ENCODE measurements around the gene PLPP3.
A peak's percentile ranks its signal among the peaks of the same experiment; 100 is the strongest.

PLPP3 gene

DNA sequence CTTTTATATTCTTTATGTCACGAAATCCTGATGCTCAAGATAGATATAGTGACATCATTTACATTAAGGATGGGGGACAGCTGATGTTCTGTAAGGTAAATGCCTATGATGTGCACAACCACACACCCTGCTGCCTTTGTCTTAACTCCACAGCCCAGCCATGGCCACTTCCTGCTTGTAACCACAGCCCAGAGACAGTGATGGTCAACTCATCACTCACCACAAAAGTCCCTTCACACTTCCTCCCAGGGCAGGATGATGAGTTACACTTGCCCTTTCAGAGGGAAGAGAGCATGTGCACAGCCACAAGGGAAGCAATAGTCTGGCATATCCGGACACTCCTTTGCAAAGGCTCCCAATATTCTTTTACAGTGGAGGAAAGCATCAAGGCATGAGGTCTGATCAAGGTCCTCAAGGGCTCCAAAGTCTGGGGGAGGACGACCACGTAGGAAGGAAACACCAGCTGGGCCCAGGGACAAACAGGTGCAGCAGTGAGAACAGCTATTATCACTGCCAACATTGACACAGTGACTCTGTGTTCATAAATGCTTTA lies 53.8 kb downstream of the PLPP3 start:
- DNase-seq (ENCODE audit: low read depth) = peak; percentile 30
- TF ChIP-seq, protein P1, sequence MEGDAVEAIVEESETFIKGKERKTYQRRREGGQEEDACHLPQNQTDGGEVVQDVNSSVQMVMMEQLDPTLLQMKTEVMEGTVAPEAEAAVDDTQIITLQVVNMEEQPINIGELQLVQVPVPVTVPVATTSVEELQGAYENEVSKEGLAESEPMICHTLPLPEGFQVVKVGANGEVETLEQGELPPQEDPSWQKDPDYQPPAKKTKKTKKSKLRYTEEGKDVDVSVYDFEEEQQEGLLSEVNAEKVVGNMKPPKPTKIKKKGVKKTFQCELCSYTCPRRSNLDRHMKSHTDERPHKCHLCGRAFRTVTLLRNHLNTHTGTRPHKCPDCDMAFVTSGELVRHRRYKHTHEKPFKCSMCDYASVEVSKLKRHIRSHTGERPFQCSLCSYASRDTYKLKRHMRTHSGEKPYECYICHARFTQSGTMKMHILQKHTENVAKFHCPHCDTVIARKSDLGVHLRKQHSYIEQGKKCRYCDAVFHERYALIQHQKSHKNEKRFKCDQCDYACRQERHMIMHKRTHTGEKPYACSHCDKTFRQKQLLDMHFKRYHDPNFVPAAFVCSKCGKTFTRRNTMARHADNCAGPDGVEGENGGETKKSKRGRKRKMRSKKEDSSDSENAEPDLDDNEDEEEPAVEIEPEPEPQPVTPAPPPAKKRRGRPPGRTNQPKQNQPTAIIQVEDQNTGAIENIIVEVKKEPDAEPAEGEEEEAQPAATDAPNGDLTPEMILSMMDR (IDR thresholded peaks at IDR 0.05; ENCODE audit: insufficient read depth, low read depth, low read length, missing control alignments) = no peak
- H3K4me3 ChIP-seq (ENCODE audit: low read length) = no peak overlapping the region

- H3K4me3 ChIP-seq (ENCODE audit: low read length) = no peak overlapping the region
- TF ChIP-seq, protein P1 (IDR thresholded peaks at IDR 0.05; ENCODE audit: insufficient read depth, low read depth, low read length, missing control alignments) = no peak
- no peak for DNase-seq (ENCODE audit: low read depth)
Observed at GRCh38 chr1:56524263-56524662, 55.1 kb downstream of the PLPP3 start.

DNA sequence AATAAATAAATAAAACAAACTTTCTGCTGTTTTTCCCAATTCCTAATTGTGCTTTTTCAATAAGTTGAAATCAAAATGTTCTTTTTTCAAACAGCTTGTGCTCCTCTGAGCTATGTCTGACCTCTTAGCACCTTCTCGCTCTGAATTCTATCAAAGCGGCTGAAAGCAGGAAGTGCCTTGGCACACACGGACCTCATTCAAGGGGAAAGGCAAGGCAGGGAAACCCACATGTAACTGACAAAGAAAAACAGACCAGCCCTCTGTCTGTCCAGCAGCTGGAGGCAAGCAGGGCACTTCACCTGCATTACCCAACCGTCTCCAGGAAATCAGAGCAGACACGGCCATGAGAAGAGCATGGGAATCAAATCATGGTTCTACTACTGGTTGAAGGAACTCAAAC lies 56.7 kb downstream of the PLPP3 start:
- DNase-seq (ENCODE audit: low read depth) = no peak
- no peak overlapping the region for H3K4me3 ChIP-seq (ENCODE audit: low read length)
- TF ChIP-seq, protein P1 (IDR thresholded peaks at IDR 0.05; ENCODE audit: insufficient read depth, low read depth, low read length, missing control alignments) = no peak

DNA sequence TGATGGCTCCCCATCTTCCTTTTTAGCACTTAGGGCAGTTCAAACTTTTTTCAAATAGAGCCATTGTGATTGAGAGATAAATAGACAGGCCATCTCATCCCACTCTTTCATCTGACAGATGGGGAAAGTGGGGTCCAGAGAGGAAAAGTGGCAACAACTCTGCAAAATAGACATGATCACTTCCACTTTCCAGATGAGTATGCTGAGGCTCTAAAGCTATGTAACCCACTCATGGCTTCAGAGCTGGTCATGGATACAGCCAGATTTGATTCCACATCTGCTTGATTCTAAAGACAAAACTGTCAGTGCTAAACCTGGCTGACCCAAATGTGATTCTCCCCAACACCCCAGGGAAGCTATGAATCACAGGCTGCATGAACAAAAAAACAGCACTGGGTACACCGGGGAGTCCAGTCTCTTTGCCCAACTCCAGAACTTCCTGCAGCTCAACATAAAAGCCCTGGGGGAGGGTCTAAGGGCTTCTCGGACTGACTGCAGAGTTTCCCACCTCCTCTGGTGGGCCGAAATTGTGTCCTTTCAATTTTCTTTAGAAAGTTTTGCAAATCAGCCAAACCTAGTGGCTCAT lies 59.3 kb downstream of the PLPP3 start:
- H3K4me3 ChIP-seq (ENCODE audit: low read length) = no peak overlapping the region
- peak; percentile 39 for DNase-seq (ENCODE audit: low read depth)
- TF ChIP-seq, protein P1 (IDR thresholded peaks at IDR 0.05; ENCODE audit: insufficient read depth, low read depth, low read length, missing control alignments) = no peak

DNA sequence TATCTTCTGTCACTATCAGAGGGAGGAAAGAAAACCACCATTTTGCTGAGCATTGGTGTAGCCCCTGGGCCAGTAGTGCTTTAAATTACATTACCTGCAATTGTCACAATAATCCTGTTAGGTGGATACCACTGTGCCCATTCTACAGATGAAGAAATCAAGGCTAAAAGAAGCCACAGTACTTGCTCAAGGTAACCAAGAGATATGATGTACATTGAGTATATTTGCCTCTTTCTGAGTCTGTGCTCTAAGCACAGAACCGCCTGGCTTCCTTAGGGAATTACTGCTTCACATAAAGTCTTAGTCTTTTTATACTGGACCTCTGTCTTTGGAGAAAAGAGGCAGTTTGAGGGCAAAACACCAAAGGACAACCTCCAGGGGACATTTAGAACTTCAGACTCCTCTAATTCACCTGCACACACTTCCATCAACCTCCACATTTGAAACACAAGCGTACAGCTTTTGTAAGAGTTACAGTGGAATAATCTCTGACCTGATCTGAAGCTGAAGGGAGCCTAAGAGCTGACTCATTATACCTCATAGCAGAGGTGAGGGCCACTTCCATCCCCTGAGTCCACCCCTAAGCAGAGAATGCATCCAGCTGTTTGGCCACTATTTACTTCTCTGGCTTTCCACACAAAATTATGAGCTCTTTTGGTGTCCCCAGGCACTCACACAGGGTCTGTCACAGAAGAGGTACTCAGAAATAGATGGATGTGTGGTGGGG lies 61.8 kb downstream of the PLPP3 start:
- DNase-seq (ENCODE audit: low read depth) = no peak
- TF ChIP-seq, protein P1 (IDR thresholded peaks at IDR 0.05; ENCODE audit: insufficient read depth, low read depth, low read length, missing control alignments) = no peak
- H3K4me3 ChIP-seq (ENCODE audit: low read length) = no peak overlapping the region

DNA sequence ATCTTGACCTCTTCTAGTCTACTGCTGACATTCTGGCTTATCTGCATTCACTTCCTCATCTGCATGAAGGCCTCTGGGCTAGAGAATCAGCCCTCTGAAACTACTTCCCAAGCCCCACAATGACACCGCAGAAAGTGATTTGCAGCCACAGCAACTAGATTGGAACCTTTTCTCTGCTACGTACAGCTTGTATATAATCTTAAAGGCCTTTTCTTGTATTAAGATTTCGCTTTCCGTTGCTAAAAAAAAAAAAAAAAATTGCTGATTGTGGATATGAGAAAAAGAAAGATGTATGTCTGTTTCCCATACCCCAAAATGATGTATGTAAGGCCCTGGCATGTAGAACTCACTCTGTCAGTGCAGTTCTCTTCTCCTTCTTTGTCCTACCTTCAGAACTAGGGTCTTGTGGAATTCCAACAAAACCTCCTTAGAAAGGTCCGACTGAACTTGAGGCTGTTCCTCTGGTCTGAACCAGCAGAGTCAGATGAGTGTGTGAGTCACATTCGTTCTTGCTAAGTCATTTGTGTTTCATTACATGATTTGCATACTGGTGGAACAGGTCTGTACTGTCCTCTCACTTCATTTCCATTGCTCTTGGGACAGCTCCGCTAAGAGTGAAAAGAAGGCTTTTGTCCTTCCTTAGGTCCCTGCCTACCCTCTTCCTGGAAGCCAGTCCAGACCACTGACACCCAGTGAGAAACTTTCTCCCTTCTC lies 62.7 kb downstream of the PLPP3 start:
- DNase-seq (ENCODE audit: low read depth) = peak; percentile 96
- TF ChIP-seq, protein P1 (IDR thresholded peaks at IDR 0.05; ENCODE audit: insufficient read depth, low read depth, low read length, missing control alignments) = no peak
- H3K4me3 ChIP-seq (ENCODE audit: low read length) = no peak overlapping the region

Data from epithelial cell of esophagus (primary cell).